Activated naive CD4-positive, alpha-beta T cell treated with anti-CD3 and anti-CD28 coated beads, Interleukin-2, amount 50 U/mL, for 24 hours (primary cell): ENCODE results near the gene GABRG3.

ENCODE experiments used
- H3K27ac Mint-ChIP-seq: one replicate; pipeline ENCODE4 v1.8.0; 2021; ENCODE audit warnings: mild to moderate bottlenecking, mixed read lengths
- H3K27me3 Mint-ChIP-seq: one replicate; pipeline ENCODE4 v1.8.0; 2021; ENCODE audit warnings: mixed read lengths
- H3K36me3 Mint-ChIP-seq: one replicate; pipeline ENCODE4 v1.8.0; 2021; ENCODE audit warnings: mixed read lengths
- H3K4me1 Mint-ChIP-seq: one replicate; pipeline ENCODE4 v1.8.0; 2021; ENCODE audit warnings: mixed read lengths
- H3K4me3 Mint-ChIP-seq: one replicate; pipeline ENCODE4 v1.8.0; 2021; ENCODE audit warnings: mild to moderate bottlenecking, mixed read lengths
- H3K9me3 Mint-ChIP-seq: one replicate; pipeline ENCODE4 v1.8.0; 2021; ENCODE audit warnings: mixed read lengths

The GABRG3 gene

DNA sequence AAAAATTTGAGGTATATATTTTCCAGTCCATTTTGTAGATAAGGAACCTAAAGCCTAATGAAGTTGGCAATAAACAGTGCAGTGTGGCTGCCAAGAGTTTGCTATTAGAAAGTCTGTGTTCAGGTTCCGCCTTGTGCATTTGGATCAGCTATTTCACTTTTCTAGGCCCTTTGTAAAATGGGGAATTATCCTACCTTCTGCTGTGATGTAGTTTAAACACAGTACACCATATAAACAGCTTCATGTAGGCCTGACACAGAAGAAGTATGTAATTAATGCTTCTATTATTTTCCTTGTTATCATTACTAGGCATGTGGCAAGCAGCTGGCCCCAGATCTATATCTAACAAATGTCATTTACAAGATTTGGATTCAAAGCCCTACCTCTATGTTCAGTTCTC is 456.3 kb downstream of the GABRG3 start:
- Mint-ChIP-seq H3K9me3 (peaks cover 11% of the 10 kb centered on the region), H3K4me3 (no peak overlapping the region), H3K27ac (no peak overlapping the region), H3K36me3 (no peaks in the 10 kb centered on the region), H3K27me3 (no peaks in the 10 kb centered on the region), H3K4me1 (no peaks in the 10 kb centered on the region)

DNA sequence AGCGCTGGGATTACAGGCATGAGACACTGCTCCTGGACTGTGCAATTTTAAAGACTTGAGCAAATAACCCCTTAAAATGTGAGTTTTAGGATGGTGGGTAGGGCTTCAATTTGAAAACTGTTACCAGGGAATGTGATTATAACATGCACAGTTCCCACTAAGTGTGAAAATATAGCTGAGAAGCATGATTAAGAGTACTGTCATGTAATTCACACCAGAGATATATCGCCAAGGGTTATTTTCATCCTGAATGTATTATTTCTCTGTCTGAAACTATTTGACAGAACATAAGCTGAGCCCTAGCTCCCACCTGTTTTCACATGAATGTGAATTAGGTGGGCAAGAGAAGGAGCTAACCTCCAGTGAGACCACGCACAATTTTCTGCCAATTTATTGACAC is 457.2 kb downstream of the GABRG3 start:
- Mint-ChIP-seq H3K36me3 (no peaks in the 10 kb centered on the region), H3K9me3 (peaks cover 11% of the 10 kb centered on the region), H3K4me3 (no peak overlapping the region), H3K4me1 (no peaks in the 10 kb centered on the region), H3K27me3 (no peaks in the 10 kb centered on the region), H3K27ac (no peak overlapping the region)

DNA sequence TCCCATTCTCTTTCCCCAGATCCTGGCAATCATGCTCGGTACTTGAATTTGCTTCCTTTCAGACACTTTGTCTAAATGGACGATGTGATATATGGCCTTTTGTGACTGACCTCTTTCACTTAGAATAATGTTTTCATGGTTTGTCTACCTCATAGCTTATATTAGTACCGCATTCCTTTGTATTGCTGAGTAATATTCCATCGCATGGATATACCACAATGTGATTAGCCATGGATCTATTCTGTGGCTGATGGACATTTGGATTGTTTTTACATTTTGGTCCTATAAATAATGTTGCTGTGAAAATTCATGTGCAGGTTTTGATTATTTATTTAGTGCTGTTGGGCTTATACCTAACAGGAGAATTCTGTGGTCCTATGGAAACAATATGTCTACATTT is 458.6 kb downstream of the GABRG3 start:
- Mint-ChIP-seq H3K36me3 (no peaks in the 10 kb centered on the region), H3K27me3 (no peaks in the 10 kb centered on the region)

DNA sequence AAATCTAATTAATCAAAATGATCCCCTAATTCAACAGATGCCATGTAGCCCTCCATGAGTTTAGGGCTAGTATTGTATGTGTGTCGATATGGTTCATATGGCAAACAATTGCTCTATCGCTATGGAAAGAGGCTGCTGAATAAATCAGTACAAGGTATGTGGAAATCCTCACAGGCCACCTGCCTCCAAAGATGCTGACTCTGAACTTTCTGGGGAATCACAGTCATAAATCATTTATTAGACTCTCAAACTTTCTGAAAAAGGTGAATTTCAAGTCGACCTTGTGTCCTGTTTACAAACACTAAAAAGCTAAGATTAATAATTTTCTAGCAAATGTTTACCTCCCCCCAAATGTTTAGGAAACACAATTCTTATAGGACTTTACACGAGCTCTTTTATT is 462.6 kb downstream of the GABRG3 start:
- H3K27me3 Mint-ChIP-seq = no peaks in the 10 kb centered on the region
- no peaks in the 10 kb centered on the region for H3K4me1 Mint-ChIP-seq
- H3K27ac Mint-ChIP-seq = no peak overlapping the region
- no peaks in the 10 kb centered on the region for H3K36me3 Mint-ChIP-seq
- H3K4me3 Mint-ChIP-seq = no peak overlapping the region
- H3K9me3 Mint-ChIP-seq = peaks cover 15% of the 10 kb centered on the region

More for the DNA sequence above, 458.6 kb downstream of the GABRG3 start:
- Mint-ChIP-seq H3K4me3 (no peak overlapping the region), H3K27ac (no peak overlapping the region), H3K9me3 (peaks cover 15% of the 10 kb centered on the region), H3K4me1 (no peaks in the 10 kb centered on the region)

DNA sequence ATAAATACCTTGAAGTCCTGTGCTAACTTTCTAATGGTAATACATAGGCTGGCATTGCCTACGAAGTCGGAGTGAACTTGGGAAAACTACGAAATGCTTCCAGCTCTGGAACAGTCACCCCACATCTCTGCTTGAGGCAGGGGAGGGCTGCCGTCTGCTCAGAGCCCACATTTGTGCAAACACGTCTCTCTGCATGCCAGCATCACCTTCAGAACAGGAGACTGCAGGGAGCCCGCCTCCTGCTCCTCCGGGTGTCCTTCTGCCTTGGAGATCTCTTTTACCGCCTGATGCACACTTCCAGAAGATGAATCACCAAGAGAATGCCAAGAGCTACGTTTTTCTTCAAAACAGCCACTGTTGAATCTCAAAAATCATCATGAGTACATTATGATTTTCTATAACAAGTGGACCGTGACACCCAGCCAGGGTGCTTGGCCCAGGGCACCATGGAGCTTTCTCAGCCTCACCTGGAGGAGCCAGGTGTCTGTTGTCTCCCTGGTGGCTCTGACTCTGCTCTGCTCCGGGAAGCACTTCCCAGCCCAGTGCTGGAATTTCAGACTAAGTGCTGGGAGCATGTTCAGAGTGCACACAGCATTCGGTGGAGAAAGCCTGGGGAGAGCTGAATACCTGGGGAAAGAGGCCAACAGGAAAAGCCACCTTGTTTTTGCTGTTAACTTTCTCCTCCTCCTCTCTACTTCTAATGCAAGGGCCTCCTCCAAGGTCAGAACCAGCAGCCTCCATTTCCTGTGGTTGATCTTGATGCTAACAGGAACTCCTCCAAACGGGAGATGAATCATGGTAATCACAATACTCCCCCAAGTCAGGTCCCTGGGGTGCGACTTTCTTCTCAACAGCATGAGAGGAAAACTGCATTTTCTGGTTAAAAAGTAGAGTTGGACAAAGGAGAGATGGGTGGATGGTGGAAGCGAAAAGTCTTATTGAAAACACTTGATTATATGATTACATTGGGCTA is 467.7 kb downstream of the GABRG3 start:
- H3K27ac Mint-ChIP-seq = no peak overlapping the region
- no peak overlapping the region for H3K4me3 Mint-ChIP-seq
- no peaks in the 10 kb centered on the region for H3K4me1 Mint-ChIP-seq
- H3K36me3 Mint-ChIP-seq = no peaks in the 10 kb centered on the region
- H3K9me3 Mint-ChIP-seq = peaks cover 12% of the 10 kb centered on the region
- H3K27me3 Mint-ChIP-seq = no peaks in the 10 kb centered on the region

DNA sequence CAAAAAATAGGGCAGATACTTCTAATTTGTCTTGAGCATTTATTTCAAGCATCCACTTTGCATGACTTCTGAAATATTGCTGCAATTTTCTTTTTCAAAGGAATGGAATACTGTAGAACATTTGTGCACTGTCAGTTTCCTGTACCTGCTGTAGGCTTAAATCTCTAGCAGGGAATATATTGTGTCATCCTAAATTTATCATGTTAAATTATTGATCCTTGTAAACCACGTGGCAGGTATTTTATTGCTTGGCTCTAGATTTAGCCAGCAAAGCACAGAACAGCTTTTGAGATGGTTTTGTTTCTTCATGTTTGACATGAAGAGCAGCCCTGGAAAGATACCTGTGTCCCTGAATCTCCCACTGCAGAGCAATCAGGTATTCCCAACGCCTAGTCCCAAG is 470.1 kb downstream of the GABRG3 start:
- no peaks in the 10 kb centered on the region for H3K4me1 Mint-ChIP-seq
- no peaks in the 10 kb centered on the region for H3K36me3 Mint-ChIP-seq
- H3K9me3 Mint-ChIP-seq = peaks cover 4% of the 10 kb centered on the region
- H3K27me3 Mint-ChIP-seq = no peaks in the 10 kb centered on the region
- no peak overlapping the region for H3K27ac Mint-ChIP-seq
- no peak overlapping the region for H3K4me3 Mint-ChIP-seq

DNA sequence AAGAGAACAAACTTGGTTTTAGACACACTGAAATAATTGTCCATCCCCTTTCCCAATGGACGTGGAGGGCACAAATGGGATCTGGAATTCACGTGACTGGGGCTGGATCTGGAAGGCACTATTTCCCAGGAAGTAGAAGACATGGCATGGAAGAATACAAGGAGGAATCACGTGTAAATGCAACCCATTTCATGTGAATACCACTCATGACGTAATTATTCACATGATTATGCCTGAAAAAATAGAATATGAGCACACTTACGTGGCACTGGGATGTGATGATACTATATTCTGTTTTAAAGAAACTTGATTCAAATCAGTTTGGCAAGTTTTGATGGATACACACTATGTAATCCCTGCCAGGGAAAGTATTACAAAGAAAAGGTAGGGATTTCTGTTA is 477.3 kb downstream of the GABRG3 start:
- H3K9me3 Mint-ChIP-seq = peaks cover 21% of the 10 kb centered on the region
- no peaks in the 10 kb centered on the region for H3K27me3 Mint-ChIP-seq
- no peak overlapping the region for H3K27ac Mint-ChIP-seq
- H3K4me1 Mint-ChIP-seq = no peaks in the 10 kb centered on the region
- no peak overlapping the region for H3K4me3 Mint-ChIP-seq
- H3K36me3 Mint-ChIP-seq = no peaks in the 10 kb centered on the region

DNA sequence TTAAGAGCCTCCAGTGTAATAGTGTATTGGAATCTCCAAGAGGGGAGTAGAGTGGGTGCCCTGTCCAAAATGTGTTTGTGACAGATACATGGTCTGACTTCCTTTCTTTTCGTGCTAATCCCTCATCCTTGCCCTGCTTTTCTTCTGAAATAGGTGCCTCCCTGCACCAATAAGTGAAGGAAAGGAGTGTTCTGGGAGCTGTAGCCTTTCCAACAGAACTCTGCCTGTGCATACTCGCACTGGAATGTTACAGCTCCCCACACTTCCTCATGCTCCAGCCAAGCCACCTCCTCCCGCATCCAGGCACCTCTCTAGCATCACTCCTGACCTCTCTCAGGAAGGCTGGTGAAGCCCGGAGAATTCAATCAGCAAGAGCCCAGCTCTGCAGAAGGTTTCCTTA is 478.0 kb downstream of the GABRG3 start:
- Mint-ChIP-seq H3K9me3 (peaks cover 21% of the 10 kb centered on the region), H3K27me3 (no peaks in the 10 kb centered on the region), H3K27ac (no peak overlapping the region), H3K36me3 (no peaks in the 10 kb centered on the region), H3K4me1 (no peaks in the 10 kb centered on the region), H3K4me3 (no peak overlapping the region)

DNA sequence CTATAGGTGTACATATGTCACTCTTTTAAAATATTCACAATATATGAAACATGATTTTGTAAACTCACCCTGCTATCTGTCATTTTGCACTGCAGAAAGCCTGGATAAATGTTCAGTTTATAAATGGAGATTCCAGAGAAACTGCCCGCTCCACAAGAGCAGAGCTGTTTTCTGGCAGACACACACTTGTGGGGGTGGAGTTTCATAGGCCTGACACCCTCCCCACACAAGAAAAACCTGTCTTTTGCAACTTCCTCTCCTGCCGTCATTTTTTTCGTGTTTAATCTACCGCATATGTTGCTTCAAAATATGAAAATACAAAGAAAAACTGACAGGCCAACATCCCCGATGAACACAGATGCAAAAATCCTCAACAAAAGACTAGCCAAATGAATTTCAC is 479.0 kb downstream of the GABRG3 start:
- Mint-ChIP-seq H3K4me1 (no peaks in the 10 kb centered on the region), H3K27ac (no peak overlapping the region), H3K36me3 (no peaks in the 10 kb centered on the region), H3K4me3 (no peak overlapping the region), H3K27me3 (no peaks in the 10 kb centered on the region), H3K9me3 (peaks cover 21% of the 10 kb centered on the region)

DNA sequence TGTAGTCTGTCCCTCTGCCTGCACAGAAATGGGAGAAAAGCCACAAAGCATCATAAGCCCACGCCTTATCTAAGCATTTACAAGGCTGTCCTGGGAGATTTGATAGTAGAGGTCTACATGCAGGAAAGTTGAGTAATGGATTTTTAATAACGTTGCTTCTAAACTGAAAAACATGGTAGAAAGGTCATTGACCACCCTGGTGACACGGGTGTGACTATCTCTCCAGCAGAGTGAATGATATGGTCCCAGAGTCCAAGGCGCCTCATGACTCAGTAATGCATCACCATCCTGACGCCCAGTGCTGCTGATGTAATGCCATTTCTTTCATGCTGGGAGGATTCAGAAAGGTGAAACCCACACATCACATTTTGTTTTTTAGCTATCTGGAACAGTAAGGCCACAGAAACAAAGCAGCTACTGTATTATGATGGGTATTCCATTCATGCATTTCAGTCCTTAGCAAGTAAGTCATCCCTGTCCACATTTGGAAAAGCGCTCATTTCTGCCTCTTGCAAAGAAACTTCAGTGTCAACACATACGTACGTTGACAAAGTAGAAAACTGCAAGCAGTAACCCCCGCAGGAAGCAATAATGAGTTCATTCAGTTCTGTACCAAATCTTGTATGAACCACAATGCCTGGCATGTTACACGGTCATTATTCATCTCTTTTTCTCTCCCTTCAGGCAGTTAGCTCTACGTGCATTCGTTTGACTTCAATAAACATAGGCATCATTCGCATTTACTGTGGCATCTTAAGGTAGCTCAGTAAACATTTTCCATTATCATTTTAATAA is 483.5 kb downstream of the GABRG3 start:
- H3K4me3 Mint-ChIP-seq = no peak overlapping the region
- no peaks in the 10 kb centered on the region for H3K27me3 Mint-ChIP-seq
- H3K9me3 Mint-ChIP-seq = peaks cover 10% of the 10 kb centered on the region
- no peaks in the 10 kb centered on the region for H3K4me1 Mint-ChIP-seq
- H3K36me3 Mint-ChIP-seq = no peaks in the 10 kb centered on the region
- no peak overlapping the region for H3K27ac Mint-ChIP-seq

DNA sequence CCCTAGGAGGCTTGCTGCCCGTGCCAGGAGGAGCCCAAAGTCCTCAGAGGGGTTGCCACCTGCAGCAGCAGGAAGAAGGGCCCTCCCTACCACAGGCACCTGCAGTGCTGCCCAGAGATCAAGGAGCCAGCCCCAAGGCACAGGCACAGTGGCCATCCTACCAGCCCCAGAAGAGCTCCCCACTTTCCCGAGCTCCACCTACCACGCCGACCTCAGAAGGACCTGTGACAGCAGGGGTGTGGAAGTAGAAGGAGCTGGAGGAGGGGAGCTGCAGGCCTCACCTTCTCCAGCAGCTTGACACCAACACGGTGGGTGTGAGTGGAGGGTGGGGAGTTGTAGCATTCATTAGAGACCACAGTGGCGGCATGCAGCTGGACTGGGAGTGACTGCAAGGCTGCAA is 485.8 kb downstream of the GABRG3 start:
- H3K4me1 Mint-ChIP-seq = no peaks in the 10 kb centered on the region
- H3K4me3 Mint-ChIP-seq = no peak overlapping the region
- no peak overlapping the region for H3K27ac Mint-ChIP-seq
- no peaks in the 10 kb centered on the region for H3K36me3 Mint-ChIP-seq
- H3K27me3 Mint-ChIP-seq = no peaks in the 10 kb centered on the region
- peaks cover under 1% of the 10 kb centered on the region for H3K9me3 Mint-ChIP-seq

DNA sequence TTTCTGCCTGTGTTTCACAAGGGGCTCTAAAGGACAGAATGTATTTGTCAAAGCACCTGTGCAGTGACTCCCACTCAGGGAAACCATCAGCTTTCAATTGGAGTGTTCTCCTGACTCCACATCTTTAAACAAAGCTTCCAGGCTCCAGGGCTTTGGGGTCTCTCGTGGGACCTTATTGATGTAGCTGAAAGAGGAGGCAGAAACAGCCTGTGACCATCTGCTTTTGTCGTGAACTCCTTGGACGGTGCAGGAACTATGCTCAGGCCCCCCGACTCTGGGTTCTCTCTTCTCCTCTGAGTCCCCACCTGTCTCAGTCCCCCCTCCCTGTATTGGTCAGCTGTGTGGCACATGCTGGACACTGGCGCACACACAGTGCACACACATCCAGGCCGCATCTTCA is 486.8 kb downstream of the GABRG3 start:
- Mint-ChIP-seq H3K4me3 (no peak overlapping the region), H3K27me3 (no peaks in the 10 kb centered on the region), H3K36me3 (no peaks in the 10 kb centered on the region), H3K27ac (no peak overlapping the region), H3K9me3 (no peaks in the 10 kb centered on the region), H3K4me1 (no peaks in the 10 kb centered on the region)

DNA sequence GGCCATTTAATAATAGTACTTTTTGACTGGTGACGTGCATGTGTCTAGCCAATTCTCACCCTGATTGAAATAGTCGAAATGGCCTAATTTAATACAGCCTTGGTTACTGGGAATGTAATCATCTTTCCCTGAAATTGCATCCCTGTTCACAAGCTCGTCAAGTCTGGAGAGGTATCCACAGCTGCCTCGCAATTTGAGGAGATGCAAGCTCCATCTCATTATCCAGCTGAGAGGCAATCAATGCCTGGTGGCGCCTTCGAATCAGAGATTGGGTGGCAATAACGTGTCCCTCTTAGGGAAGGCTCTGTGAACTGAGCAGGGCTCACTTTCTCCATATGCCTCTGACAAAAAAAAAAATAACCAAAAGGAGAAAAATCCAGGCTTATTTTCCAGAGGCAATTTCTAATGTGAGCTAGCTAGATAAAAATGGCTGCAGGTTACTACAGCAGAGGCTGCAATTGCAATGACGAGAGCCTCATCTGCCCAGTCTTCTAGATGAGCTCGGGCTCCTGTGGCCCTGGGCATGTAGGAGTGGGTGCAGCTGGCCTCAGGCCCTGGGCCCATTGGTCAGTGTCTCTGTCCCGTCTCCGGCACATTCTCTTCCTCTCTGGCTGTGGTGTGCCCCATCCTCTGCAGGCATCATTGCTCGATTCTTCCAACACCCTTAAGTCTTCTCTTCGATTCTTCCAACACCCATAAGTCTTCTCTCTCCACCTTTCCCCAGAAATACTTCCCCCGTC is 487.5 kb downstream of the GABRG3 start:
- no peak overlapping the region for H3K27ac Mint-ChIP-seq
- H3K27me3 Mint-ChIP-seq = no peaks in the 10 kb centered on the region
- no peak overlapping the region for H3K4me3 Mint-ChIP-seq
- H3K4me1 Mint-ChIP-seq = no peaks in the 10 kb centered on the region
- H3K36me3 Mint-ChIP-seq = no peaks in the 10 kb centered on the region
- H3K9me3 Mint-ChIP-seq = no peaks in the 10 kb centered on the region

DNA sequence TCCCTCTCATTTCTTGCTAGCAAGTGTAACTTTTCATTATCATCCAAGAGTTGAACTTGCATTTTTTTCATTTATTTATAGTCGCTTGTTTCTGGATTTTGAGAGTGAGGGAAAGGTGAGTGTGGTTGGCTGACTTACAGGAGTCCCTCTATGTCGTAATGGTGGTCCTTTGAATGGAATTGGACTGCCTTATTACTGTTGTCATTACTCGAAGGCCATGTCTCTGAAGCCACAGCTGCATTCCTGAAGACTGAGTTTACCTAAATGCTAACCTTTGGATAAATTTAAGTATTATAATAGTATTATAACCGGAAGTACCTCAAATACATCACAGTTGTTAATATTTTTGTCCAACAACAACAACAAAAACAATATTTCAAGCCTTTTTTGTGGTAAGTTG is 488.9 kb downstream of the GABRG3 start:
- no peak overlapping the region for H3K4me3 Mint-ChIP-seq
- H3K36me3 Mint-ChIP-seq = no peaks in the 10 kb centered on the region
- H3K4me1 Mint-ChIP-seq = no peaks in the 10 kb centered on the region
- H3K9me3 Mint-ChIP-seq = no peaks in the 10 kb centered on the region
- H3K27me3 Mint-ChIP-seq = no peaks in the 10 kb centered on the region
- H3K27ac Mint-ChIP-seq = no peak overlapping the region

DNA sequence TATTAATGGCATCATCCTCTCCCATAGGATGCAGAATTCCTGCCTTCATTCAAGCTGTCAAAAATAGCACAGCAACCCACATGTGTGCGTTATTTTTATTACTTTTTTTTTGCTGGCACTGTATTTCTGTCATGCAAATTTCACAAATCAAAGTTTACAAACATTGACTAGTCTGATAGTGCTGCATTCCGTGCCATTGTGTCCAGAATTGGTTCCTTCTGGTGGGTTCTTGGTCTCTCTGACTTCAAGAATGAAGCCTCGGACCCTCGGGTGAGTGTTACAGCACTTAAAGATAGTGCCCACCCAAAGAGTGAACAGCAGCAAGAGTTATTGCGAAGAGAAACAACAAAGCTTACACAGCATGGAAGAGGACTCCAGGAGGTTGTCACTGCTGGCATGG is 490.2 kb downstream of the GABRG3 start:
- no peaks in the 10 kb centered on the region for H3K9me3 Mint-ChIP-seq

More for the DNA sequence above, 490.2 kb downstream of the GABRG3 start:
- Mint-ChIP-seq H3K27me3 (no peaks in the 10 kb centered on the region), H3K4me3 (no peak overlapping the region), H3K36me3 (no peaks in the 10 kb centered on the region), H3K4me1 (no peaks in the 10 kb centered on the region), H3K27ac (no peak overlapping the region)
